ENCODE results near the gene IGSF23.

The IGSF23 gene

GRCh38 chr19:44642377-44642776, 29.0 kb downstream of the IGSF23 start:
- DNase-seq: no peak

GRCh38 chr19:44643605-44644401, 30.4 kb downstream of the IGSF23 start, which contains the start of gene PVR:
Gene PVR, plus strand, starts transcription at chr19:44643910. Its CDS starts 187 bp downstream, at chr19:44644097.
- DNase-seq: peak; percentile 41 to 46

GRCh38 chr19:44644402-44645016, 31.1 kb downstream of the IGSF23 start:
- no peak for DNase-seq

DNA sequence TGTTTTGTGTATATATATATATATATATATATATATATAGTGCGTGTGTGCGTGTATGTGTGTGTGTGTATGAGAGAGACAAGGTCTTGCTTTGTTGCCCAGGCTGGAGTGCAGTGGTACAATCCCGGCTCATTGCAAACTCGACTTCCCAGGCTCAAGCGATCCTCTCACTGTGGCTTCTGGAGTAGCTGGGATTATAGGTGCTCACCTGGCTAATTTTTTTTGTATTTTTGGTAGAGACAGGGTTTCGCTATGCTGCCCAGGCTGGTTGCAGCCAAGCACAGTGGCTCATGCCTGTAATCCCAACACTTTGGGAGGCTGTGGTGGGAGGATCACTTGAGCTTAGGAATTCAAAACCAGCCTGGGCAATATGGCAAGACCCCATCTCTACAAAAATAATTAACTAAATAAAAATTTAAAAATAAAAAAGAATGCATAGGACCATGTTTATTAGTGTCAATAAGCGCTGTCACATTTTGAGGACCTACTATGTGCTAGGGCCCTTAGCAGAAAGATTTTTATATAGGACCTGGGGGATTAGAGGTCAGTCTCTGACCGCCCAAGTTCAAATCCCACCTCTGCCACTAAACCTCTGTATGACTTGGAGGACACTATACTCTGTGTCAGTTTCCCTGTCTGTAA, 32.2 kb downstream of the IGSF23 start:
- DNase-seq: no peak

- no peak for DNase-seq
These were observed 32.7 kb downstream of the IGSF23 start for GRCh38 chr19:44646049-44646416.

- no peak for DNase-seq
These were observed 33.8 kb downstream of the IGSF23 start for GRCh38 chr19:44647144-44647543.

GRCh38 chr19:44648631-44649251, 35.4 kb downstream of the IGSF23 start:
- DNase-seq: no peak

DNA sequence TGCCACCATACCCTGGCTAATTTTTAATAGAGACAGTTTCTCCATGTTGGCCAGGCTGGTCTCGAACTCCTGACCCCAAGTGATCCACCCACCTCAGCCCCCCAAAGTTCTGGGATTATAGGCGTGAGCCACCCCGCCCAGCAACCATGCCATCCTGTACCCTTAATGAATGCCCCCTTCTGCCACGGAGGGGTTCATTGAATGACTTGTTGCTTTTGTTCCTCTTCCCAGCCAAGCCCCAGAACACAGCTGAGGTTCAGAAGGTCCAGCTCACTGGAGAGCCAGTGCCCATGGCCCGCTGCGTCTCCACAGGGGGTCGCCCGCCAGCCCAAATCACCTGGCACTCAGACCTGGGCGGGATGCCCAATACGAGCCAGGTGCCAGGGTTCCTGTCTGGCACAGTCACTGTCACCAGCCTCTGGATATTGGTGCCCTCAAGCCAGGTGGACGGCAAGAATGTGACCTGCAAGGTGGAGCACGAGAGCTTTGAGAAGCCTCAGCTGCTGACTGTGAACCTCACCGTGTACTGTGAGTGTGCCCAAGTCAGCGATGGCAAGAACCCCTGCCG, 36.3 kb downstream of the IGSF23 start:
- DNase-seq: no peak

GRCh38 chr19:44653343-44653742, 40.0 kb downstream of the IGSF23 start:
- no peak for DNase-seq

- DNase-seq: peak; percentile 56 to 59
These were observed 40.8 kb downstream of the IGSF23 start for GRCh38 chr19:44653977-44654774.

DNA sequence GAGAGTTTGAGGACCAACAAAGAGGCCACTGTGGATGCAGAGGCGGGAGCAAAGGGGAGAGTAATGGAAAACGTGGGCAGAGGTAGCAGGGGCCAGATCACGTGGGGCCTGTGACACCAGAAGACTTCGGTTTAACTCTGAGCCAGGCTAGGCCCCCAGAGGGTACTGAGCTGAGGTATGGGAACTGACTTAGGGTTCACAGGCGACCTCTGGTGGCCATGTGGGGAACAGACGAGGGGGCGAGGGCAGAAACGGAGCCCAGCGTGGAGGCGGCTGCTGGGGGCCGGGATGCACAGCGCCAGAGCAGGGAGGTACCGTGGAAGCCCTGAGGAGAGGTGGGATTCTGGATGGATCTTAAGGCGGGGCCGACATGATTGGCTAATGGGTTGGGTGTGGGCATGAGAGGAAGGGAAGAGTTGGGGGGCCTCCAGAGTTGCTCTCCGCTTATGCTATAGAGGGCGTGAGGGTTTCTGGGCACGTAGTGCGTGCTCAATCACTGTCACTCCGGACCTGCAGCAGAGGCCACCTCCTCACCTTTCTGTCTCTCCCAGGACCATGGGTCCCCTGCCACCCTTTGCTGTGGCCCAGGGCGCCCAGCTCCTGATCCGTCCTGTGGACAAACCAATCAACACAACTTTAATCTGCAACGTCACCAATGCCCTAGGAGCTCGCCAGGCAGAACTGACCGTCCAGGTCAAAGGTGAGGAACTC, 44.0 kb downstream of the IGSF23 start:
- DNase-seq: peak; percentile 16 to 26

GRCh38 chr19:44658069-44658733, 44.8 kb downstream of the IGSF23 start:
- DNase-seq: no peak

- DNase-seq: no peak
These were observed 46.7 kb downstream of the IGSF23 start for GRCh38 chr19:44660081-44660480.

GRCh38 chr19:44661205-44661604, 47.8 kb downstream of the IGSF23 start:
- no peak for DNase-seq

DNA sequence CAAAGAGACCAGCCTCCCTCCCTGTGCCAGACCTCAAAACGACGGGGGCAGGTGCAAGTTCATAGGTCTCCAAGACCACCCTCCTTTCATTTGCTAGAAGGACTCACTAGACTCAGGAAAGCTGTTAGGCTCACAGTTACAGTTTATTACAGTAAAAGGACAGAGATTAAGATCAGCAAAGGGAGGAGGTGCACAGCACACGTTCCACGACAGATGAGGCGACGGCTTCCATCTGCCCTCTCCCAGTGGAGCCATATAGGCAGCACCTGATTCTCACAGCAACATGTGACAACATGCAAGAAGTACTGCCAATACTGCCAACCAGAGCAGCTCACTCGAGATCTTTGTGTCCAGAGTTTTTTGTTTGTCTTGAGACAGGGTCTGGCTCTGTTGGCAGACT, 48.5 kb downstream of the IGSF23 start:
- DNase-seq: no peak

GRCh38 chr19:44662691-44663385, 49.5 kb downstream of the IGSF23 start:
- DNase-seq: no peak

GRCh38 chr19:44663996-44664395, 50.6 kb downstream of the IGSF23 start:
- no peak for DNase-seq

GRCh38 chr19:44664976-44665375, 51.6 kb downstream of the IGSF23 start:
- no peak for DNase-seq

DNA sequence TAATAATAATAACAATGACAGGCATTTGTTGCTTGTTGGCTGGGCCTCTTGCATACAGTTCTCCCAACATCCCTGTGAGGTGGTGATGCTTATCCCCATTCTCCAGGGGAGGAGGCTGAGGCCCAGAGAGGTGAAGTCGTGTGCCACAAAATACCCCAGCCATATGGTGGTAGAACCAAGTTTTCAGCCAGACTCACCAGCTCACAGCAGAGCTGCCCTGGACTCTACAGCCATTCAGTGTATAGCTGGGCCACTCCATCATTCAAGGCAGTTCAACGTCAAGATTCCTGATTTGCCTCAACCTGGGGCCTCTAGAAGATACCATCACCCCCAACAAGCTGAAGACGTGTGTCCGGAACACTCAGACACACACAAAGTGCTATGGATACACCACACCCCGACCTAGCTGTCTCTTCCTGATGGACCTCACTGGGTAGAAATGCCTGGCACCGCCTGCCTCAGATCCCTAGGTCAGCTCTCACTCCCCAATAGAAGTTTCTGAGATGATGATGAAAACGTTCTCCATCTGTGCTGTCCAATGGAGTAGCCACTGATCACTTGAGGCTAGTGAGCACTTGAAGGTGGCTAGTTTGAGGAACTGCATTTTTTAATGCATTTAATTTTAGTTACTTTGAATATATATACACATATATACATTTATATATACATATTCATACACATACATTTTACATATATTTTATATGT, 53.6 kb downstream of the IGSF23 start:
- peak in 1 of 2 experiments; percentile 13 for DNase-seq

Measured in AML-193 (cell line).